ENCODE data around the gene PROB1. TPM values are rescaled to one million over a fixed set of nuclear protein-coding genes. Genes with fewer than 3 reads are reported as not detected.

Gene PROB1
- polyA plus RNA-seq, 1 donor from 2014 or later = 0.74 TPM

DNA sequence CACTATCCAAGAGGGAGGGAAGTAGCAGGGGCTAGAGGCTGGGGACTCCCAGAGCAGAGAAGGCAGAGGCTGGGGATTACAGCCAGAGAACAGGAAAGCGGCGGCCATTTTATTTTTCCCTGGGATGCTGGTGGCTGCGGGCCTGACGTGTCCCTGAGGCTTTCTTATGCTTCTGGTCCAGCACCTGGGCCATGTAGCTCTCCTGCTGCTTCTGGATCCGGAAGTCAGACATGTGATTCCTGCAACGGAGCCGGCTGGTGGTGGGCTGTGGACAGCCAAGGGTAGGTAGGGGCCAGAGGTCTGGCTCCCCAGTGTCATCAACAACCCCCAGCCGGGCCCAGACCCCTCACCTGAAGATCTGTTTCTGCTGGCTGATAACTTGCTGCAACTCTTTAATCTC is 1.8 kb upstream of the PROB1 start:
- TF ChIP-seq MXI1 (conservative IDR thresholded peaks at IDR 0.05; ENCODE audit: poor library complexity, severe bottlenecking) (no peak), EP300 (conservative IDR thresholded peaks at IDR 0.05; ENCODE audit: poor library complexity, severe bottlenecking) (no peak), TAF1 (IDR thresholded peaks at IDR 0.05; ENCODE audit: low read depth) (no peak), RAD21 (conservative IDR thresholded peaks at IDR 0.05) (no peak), SMC3 (conservative IDR thresholded peaks at IDR 0.05; ENCODE audit: poor library complexity) (no peak), EZH2 (IDR thresholded peaks at IDR 0.05; ENCODE audit: borderline replicate concordance, insufficient read depth, low read length, poor library complexity, severe bottlenecking) (no peak), POLR2AphosphoS5 (IDR thresholded peaks at IDR 0.05) (no peak)
- TF ChIP-seq, protein P1, sequence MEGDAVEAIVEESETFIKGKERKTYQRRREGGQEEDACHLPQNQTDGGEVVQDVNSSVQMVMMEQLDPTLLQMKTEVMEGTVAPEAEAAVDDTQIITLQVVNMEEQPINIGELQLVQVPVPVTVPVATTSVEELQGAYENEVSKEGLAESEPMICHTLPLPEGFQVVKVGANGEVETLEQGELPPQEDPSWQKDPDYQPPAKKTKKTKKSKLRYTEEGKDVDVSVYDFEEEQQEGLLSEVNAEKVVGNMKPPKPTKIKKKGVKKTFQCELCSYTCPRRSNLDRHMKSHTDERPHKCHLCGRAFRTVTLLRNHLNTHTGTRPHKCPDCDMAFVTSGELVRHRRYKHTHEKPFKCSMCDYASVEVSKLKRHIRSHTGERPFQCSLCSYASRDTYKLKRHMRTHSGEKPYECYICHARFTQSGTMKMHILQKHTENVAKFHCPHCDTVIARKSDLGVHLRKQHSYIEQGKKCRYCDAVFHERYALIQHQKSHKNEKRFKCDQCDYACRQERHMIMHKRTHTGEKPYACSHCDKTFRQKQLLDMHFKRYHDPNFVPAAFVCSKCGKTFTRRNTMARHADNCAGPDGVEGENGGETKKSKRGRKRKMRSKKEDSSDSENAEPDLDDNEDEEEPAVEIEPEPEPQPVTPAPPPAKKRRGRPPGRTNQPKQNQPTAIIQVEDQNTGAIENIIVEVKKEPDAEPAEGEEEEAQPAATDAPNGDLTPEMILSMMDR (IDR thresholded peaks at IDR 0.05; ENCODE audit: poor library complexity, severe bottlenecking) = no peak
- TF ChIP-seq, protein P2, sequence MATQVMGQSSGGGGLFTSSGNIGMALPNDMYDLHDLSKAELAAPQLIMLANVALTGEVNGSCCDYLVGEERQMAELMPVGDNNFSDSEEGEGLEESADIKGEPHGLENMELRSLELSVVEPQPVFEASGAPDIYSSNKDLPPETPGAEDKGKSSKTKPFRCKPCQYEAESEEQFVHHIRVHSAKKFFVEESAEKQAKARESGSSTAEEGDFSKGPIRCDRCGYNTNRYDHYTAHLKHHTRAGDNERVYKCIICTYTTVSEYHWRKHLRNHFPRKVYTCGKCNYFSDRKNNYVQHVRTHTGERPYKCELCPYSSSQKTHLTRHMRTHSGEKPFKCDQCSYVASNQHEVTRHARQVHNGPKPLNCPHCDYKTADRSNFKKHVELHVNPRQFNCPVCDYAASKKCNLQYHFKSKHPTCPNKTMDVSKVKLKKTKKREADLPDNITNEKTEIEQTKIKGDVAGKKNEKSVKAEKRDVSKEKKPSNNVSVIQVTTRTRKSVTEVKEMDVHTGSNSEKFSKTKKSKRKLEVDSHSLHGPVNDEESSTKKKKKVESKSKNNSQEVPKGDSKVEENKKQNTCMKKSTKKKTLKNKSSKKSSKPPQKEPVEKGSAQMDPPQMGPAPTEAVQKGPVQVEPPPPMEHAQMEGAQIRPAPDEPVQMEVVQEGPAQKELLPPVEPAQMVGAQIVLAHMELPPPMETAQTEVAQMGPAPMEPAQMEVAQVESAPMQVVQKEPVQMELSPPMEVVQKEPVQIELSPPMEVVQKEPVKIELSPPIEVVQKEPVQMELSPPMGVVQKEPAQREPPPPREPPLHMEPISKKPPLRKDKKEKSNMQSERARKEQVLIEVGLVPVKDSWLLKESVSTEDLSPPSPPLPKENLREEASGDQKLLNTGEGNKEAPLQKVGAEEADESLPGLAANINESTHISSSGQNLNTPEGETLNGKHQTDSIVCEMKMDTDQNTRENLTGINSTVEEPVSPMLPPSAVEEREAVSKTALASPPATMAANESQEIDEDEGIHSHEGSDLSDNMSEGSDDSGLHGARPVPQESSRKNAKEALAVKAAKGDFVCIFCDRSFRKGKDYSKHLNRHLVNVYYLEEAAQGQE (IDR thresholded peaks at IDR 0.05; ENCODE audit: borderline replicate concordance) = no peak
- H3K27me3 ChIP-seq (ENCODE audit: insufficient read depth, low read depth, low read length) = peaks cover 44% of the 10 kb centered on the region
- H3K9me3 ChIP-seq (ENCODE audit: low read length) = no peaks in the 10 kb centered on the region
- H3F3A ChIP-seq (ENCODE audit: insufficient read depth, low read length, poor library complexity, severe bottlenecking) = no peaks in the 10 kb centered on the region
- H2AFZ ChIP-seq (ENCODE audit: low read depth, low read length) = no peak overlapping the region
- no peaks in the 10 kb centered on the region for H4K20me1 ChIP-seq (ENCODE audit: insufficient read depth)
- no peak overlapping the region for H3K27ac ChIP-seq (ENCODE audit: low read length)
- H3K36me3 ChIP-seq (ENCODE audit: insufficient read depth, low read length) = no peaks in the 10 kb centered on the region
- no peaks in the 10 kb centered on the region for H3K9me2 ChIP-seq (ENCODE audit: insufficient read depth, low read length)
- no peak overlapping the region for H3K9ac ChIP-seq (ENCODE audit: low read length)
- no peak overlapping the region for H3K4me2 ChIP-seq (ENCODE audit: low read length)
- H3K4me3 ChIP-seq (ENCODE audit: low read length) = no peak overlapping the region
- H3K79me2 ChIP-seq (replicated peaks; ENCODE audit: insufficient read depth, low read length) = no peaks in the 10 kb centered on the region

DNA sequence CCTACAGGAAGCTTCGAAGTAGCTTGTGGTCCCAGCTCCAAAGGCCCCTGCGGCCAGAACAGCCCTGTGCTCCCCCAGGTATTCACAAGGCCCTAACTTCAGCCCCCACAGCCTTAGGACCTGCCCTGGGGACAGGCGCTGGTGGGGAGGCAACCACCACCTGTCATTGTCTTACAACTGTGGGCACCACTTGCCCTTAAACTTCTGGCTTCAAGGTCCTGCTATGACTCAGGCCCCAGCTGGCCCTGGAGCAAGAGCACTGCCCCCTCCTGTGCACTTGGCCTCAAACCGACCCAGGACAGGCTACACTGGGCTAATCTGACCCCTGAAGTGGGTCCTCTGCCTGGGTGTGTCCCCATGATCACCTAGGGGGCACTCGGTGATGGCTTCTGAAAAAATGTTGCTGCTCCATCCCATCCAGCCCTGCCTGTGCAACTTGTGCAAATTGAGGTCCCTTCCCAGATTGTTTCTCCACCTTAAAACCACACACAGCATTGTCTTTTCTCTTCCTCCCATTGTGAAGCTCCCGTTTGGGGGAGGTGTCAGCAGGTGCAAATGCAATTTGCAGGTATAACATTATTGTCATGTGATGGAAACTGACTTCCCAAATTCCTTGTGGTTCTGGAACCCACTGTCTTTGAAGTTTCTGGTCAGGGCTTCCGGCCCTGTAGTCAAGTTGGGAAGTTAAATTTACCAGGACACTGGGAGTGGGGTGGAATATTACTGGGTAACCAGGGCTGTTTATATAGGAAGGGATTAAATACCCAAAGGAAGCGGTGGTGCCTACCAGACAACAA is 1.1 kb upstream of the PROB1 start:
- peaks cover 50% of the 10 kb centered on the region for H3K27me3 ChIP-seq (ENCODE audit: insufficient read depth, low read depth, low read length)
- H3K9me2 ChIP-seq (ENCODE audit: insufficient read depth, low read length) = no peaks in the 10 kb centered on the region
- H3K79me2 ChIP-seq (replicated peaks; ENCODE audit: insufficient read depth, low read length) = no peaks in the 10 kb centered on the region
- no peak for TF ChIP-seq MXI1 (conservative IDR thresholded peaks at IDR 0.05; ENCODE audit: poor library complexity, severe bottlenecking)
- no peak for TF ChIP-seq EP300 (conservative IDR thresholded peaks at IDR 0.05; ENCODE audit: poor library complexity, severe bottlenecking)
- no peak for TF ChIP-seq EZH2 (IDR thresholded peaks at IDR 0.05; ENCODE audit: borderline replicate concordance, insufficient read depth, low read length, poor library complexity, severe bottlenecking)
- TF ChIP-seq, protein P2 (IDR thresholded peaks at IDR 0.05; ENCODE audit: borderline replicate concordance) = no peak
- no peak for TF ChIP-seq POLR2AphosphoS5 (IDR thresholded peaks at IDR 0.05)
- TF ChIP-seq, protein P1 (IDR thresholded peaks at IDR 0.05; ENCODE audit: poor library complexity, severe bottlenecking) = no peak
- no peak for TF ChIP-seq SMC3 (conservative IDR thresholded peaks at IDR 0.05; ENCODE audit: poor library complexity)
- H2AFZ ChIP-seq (ENCODE audit: low read depth, low read length) = no peak overlapping the region
- H3K27ac ChIP-seq (ENCODE audit: low read length) = no peak overlapping the region
- no peaks in the 10 kb centered on the region for H3K36me3 ChIP-seq (ENCODE audit: insufficient read depth, low read length)
- H3K4me2 ChIP-seq (ENCODE audit: low read length) = no peak overlapping the region
- H3K9me3 ChIP-seq (ENCODE audit: low read length) = no peaks in the 10 kb centered on the region
- H3K9ac ChIP-seq (ENCODE audit: low read length) = no peak overlapping the region
- H3K4me3 ChIP-seq (ENCODE audit: low read length) = no peak overlapping the region
- no peaks in the 10 kb centered on the region for H4K20me1 ChIP-seq (ENCODE audit: insufficient read depth)
- no peaks in the 10 kb centered on the region for H3F3A ChIP-seq (ENCODE audit: insufficient read depth, low read length, poor library complexity, severe bottlenecking)
